ENCODE results near the gene MYH6.
A peak's percentile ranks its signal among the peaks of the same experiment; 100 is the strongest.
"Not testable (repeated sequence)": the region's sequence is repeated elsewhere in the genome, so short reads cannot be mapped to it uniquely, and the experiment has no call there.

The MYH6 gene

DNA sequence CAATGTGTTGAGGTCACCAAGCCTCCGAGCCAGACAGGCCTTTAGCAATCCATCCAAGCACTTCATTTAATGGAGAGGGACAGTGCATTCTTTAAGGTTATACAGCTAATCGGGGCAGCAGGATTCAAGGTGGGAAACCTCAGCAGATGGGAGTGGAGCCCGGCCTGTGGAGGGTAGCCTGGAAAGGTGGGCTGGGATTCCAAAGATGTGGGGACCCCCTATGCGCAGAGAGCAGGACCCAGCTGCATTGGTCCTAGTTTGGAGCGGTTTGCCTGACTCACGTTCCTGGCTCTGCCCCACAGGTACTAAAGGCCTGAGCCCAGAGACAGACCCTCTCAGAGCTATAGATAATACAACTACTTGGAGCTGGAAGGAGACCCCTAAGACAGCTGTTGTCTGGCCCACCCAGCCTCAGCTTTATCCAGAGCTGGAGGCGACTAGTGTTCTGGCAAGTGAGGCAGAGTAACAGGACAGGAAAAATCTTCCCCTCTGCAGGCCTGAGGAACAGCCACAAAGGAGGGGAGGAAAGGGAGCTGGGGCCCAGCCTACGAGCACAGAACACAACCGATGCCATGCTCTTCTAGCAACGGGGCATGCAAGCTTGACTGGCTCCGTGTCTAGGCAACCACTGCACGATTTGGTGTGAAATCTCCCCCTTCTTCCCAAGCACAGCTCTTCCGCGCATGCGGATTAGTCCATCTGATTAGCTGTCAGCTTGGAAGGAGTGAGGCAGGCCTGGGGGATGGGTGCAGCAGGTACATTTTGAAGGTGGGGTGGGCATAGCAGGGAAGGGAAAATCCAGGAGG lies 28.5 kb upstream of the MYH6 start:
- FAIRE-seq = no peak
- no peak for DNase-seq (ENCODE audit: low spot score)

- no peak for FAIRE-seq
- DNase-seq (ENCODE audit: low spot score) = no peak
Measured at GRCh38 chr14:23435543-23436326, 27.7 kb upstream of the MYH6 start, which contains the start of gene MYH7. Gene MYH7 (minus strand): TSS chr14:23435660. CDS start chr14:23433732, 1,928 bp downstream.

DNA sequence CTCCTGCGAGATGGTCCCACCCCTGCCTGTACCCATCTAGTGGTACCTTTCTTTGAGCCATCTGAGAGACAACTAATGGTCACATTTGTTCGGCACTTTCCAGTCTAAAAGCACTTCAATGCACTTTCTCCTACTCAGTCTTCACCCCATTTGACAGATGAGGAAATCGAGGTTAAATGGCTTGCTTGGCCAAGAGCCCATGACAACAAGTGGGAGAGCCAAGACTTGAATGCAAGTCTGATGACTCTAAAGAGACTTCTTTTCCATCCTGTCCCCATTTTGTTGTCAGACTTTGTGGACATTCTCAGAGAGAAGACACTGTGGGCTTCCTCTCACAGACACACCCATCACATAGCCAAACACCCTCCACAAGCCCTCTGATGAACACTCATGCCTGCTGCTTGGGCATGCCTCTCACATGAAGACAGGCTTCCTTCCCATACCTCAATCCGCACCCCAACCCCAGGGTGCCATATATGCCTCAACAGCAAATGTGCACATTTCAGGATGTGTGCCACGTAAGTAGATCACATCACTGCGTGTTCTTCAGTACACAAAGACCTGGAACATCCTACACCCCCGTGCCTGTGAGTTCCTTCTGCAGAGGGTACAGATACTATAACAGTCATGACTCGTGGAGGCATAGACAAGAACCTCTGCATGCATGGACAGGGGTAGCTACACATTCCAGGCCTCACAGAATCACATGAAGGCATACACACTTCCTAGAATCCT lies 26.6 kb upstream of the MYH6 start:
- FAIRE-seq = no peak
- DNase-seq (ENCODE audit: low spot score) = no peak

DNA sequence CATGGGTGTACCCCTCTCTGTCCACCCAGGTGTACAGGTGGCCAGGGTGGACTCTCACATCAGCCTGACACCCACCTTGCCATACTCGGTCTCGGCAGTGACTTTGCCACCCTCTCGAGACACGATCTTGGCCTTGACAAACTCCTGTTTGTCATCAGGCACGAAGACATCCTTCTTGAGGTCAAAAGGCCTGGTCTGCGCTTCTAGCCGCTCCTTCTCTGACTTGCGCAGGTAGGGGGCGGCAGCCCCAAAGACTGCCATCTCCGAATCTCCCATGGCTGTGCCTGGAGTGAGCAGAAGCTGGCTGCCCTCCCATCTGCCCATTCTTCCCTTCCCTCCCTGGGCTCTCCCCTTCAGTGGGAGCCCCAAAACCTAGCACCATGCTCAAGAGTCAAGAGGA lies 25.4 kb upstream of the MYH6 start:
- FAIRE-seq (no peak), DNase-seq (ENCODE audit: low spot score) (no peak)

DNA sequence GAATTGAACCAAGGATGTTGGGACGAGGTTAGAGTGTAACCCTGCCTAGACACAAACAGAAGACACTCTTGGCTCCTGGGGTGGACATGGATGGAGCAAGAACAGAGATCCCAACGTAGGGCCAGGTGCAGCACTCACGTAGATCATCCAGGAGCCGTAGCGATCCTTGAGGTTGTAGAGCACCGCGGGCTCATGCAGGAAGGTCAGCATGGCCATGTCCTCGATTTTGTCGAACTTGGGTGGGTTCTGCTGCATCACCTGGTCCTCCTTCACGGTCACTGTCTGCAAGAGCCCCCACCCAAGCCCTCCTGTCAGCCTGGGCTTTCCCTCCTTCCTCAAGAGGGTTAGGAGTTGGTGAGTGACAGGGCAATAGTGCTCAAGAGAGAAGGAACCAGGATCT lies 24.9 kb upstream of the MYH6 start:
- no peak for FAIRE-seq
- no peak for DNase-seq (ENCODE audit: low spot score)

GRCh38 chr14:23432102-23432925 lies 24.2 kb upstream of the MYH6 start:
- FAIRE-seq = no peak
- no peak for DNase-seq (ENCODE audit: low spot score)

DNA sequence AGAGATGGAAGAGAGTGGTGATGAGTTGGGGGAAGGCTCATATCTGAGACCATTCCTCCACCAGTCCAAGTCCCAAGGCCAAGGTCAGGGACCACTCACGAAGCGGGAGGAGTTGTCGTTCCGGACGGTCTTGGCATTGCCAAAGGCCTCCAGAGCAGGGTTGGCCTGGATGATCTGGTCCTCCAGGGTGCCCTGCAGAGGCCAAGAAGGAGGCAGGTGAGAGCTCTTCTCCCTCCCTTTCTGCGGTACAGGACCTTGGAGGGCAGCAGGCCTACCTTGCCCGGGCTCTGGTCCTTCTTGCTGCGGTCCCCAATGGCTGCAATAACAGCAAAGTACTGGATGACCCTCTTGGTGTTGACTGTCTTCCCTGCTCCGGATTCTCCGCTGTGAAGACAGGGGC lies 23.4 kb upstream of the MYH6 start:
- FAIRE-seq (no peak), DNase-seq (ENCODE audit: low spot score) (no peak)

DNA sequence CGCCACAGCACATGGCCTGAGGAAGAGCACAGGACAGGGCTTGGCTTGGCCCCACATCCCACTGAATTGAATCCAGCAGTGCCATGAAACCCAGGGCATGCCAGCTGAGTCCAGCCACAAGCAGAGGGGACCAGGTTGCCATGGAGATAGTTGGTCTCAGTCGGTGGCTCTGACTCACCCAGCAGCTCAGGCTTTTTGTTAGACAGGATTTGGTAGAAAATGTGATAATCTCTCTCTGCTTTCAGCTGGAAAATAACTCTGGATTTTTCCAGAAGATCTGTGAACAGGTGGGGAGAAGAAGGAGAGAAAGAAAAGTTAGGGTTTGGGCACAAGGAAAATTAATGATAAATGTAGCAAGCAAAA lies 22.6 kb upstream of the MYH6 start:
- peak; percentile 42 for DNase-seq (ENCODE audit: low spot score)
- no peak for FAIRE-seq

- no peak for DNase-seq (ENCODE audit: low spot score)
- no peak for FAIRE-seq
Measured at GRCh38 chr14:23430016-23430722, 22.1 kb upstream of the MYH6 start.

DNA sequence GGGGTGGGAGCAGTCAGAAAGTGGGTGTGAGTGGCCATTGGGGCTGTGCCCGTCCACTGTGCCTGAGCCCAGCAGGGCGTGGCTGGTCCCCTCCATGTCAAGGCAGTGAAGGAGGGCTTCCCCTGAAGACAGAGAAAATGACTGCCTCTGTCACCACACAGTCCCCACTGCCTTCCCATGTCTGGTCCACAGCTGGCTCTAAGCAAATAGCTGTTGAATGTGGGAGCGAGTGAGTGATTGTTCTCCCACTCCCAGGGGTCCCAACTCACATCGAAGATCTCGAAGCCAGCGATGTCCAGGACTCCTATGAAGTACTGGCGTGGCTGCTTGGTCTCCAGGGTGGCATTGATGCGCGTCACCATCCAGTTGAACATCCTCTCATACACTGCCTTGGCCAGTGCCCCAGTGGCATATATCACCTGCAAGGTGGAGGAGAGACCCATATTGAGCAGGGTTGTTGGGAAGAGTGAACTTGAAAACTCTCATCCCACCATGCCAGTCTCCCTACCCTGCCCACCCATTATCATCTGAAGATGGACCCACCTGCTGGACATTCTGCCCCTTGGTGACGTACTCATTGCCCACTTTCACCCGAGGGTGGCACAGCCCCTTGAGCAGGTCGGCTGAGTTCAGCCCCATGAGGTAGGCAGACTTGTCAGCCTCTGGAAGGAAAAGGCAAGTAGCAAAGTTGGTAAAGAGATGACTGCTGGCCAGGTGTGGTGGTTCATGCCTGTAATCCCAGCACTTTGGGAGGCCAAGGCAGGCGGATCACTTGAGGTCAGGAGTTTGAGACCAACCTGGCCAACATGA lies 20.8 kb upstream of the MYH6 start:
- no peak for DNase-seq (ENCODE audit: low spot score)

DNA sequence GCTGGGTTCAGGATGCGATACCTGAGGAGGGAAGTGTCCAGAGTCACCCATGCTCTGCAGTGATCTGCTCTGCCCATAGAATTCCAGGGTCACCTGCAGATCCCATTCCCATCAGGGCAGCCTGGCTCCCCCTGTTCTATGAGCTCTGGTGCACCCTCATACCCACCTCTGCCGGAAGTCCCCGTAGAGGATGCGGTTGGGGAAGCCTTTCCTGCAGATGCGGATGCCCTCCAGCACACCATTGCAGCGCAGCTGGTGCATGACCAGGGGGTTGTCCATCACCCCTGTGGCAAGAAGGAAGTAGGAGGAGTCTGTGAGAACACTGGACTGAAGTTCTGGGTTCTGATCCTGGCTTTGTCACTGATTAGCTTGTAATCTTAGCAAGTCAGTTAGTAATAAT lies 17.7 kb upstream of the MYH6 start:
- DNase-seq (ENCODE audit: low spot score) = not testable (repeated sequence)
- peak; percentile 52 for FAIRE-seq

More for the DNA sequence above, 20.8 kb upstream of the MYH6 start:
- FAIRE-seq = peak; percentile 94

DNA sequence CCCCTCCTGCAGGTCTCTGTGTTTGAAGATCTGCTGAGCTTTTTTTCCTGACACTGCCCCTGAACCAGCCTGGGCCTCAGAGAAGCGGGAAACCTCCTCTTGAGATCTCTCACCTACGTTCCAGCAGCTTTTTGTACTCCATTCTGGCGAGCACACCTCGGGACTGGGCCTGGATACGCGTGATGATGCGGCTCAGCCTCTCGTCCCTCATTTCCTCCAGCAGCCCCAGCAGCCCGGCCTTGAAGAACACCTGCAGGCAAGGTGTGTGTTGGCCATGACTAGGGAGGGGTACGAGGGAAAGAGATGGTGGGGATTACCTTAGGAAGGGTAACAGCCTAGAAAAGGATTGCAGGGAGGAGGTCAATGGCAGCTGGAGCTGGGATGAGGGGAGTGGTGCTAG lies 17.1 kb upstream of the MYH6 start:
- DNase-seq (ENCODE audit: low spot score) (no peak), FAIRE-seq (no peak)

DNA sequence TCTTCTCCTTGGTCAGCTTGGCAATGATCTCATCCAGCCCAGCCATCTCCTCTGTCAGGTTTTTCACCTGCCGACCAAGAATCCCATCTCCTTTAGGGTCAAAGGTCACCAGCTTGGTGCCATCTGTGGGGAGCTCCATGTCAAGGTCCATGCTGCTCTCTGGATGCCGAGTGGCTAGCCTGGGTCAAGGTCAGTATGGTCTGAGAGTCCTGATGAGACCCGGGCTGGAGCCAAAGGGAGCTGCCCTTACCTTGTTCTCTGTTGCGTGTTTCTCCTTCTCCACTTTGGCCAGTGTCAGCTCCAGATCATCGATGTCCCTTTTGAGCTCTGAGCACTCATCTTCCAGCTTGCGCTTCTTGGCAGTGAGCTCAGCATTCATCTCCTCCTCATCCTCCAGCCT lies 15.6 kb upstream of the MYH6 start:
- no peak for FAIRE-seq
- DNase-seq (ENCODE audit: low spot score) = no peak

DNA sequence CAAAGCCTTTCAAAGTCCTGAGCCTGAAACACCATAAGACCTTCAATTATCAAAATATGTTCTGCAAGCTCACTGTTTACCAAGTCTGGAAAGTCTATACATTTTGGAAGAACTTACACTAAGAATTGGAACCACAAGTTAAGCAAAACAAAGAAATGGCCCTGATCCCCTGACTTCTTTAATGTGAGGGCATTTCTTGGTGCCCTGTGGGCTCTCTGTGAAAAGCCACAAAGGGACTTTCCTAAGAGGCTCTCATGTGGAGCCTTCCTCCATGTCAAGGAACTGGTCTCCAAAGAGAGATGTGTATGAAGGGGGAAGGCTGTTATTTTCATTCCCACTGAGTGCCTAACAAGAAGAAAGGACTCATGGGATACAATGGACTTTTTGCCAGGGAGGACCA lies 13.5 kb upstream of the MYH6 start:
- no peak for FAIRE-seq
- DNase-seq (ENCODE audit: low spot score) = no peak

DNA sequence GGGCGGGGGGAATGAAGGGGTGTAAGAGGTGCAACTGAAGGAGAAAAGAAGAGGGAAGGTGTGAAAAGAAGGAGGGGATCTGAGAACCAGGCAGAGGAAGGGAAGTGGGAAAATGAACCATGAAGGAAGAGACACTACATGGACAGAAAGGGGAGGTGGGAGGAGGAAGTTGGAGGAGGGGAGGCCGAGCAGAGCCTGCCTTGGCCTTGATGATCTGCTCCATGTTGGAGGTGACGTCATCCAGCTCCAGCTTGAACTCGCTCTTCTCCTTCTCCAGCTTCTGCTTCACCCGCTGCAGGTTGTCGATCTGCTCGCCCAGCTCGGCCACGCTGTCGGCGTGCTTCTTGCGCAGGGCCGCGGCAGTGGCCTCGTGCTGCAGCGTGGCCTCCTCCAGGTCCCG lies 11.6 kb upstream of the MYH6 start:
- FAIRE-seq; DNase-seq (ENCODE audit: low spot score): not testable (repeated sequence)

DNA sequence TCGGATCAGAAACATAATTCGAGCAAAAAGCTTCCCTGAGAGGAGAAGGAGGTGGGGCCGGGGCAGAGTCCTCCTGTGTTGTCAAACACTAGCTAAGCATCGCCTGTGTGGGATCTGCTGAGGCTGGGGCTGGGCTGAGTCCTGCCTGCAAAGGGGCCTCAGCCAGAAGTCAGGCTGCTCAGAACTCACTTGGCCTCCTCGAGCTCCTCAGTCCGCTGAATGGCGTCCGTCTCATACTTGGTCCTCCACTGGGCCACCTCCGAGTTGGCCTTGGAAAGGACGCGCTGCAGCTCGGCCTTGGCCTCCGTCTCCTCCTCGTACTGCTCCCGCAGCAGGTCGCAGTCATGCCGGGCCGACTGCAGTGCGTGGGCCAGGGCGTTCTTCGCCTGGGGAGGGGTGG lies 9.9 kb upstream of the MYH6 start:
- FAIRE-seq (no peak), DNase-seq (ENCODE audit: low spot score) (no peak)

DNA sequence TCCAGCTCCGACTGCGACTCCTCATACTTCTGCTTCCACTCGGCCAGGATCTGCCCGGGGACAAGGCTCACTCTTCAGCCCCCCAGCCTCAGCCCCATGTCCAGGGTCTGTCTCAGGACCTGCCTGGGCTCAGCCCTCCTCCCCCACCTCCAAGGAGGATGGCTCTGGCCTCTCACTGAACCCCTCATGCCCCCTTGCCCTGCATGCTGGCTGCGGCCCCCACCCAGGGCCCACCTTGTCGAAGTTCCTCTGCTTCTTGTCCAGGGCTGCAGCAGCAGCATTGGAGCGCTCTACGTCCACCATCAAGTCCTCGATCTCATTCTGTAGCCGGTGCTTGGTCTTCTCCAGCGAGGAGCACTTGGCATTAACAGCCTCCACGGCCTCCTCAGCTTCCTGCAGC lies 9.2 kb upstream of the MYH6 start:
- not testable (repeated sequence) for DNase-seq (ENCODE audit: low spot score); FAIRE-seq

DNA sequence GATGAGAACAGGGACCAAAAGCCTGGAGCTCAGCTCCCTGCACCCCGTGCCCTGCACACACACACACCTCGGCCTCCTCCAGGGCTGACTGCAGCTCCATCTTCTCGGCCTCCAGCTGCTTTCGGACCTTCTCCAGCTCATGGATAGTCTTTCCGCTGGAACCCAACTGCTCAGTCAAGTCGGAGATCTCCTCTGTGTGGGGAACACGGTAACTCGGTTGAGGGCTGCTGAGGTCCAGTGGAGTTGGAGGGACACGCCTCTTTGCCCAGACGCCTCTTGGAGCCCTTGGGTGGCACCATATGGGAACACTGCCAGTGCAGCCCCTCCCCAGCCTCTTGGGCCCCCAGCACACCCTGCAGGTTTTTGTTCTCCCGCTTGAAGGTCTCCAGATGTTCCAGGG lies 8.7 kb upstream of the MYH6 start:
- DNase-seq (ENCODE audit: low spot score) = no peak
- no peak for FAIRE-seq
